Measurements from ENCODE around the gene BMF.

DNA sequence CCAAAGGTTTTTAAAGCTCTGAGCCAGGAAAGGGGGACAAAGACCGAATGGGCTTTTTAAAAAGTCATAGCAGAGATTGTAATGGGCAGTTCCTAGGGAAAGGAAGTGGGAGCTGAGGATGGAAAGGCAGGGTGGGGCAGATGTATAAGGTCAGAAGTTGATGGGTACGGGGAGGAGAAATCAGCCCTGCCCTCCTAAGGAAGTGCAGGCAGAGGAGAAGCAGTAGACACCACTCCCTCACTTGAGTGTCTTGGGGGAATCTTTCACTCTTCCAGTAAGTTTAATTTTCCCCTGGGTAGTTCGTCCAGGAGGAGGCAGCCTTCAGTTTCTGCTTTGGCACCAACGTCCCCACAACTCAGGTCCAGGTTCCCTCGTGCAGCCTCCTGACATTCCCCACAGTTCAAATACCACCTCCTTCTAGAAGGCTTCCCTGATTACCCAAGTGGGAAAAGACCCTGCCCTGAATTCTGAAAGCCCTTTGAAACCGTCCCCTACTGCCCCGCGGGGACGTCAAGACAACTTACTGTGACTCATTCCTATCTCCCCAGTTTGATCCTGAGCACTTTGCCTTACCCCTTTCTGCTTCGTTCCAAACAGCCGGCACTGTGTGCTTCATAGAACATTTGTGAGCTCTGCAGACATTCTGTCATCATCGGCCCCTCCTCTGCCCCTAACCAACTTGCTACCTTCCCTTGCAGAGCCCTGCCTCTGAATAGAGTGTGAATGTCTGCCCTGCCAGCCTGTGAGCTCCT lies 55.4 kb downstream of the BMF start:
- TF ChIP-seq, protein P1, sequence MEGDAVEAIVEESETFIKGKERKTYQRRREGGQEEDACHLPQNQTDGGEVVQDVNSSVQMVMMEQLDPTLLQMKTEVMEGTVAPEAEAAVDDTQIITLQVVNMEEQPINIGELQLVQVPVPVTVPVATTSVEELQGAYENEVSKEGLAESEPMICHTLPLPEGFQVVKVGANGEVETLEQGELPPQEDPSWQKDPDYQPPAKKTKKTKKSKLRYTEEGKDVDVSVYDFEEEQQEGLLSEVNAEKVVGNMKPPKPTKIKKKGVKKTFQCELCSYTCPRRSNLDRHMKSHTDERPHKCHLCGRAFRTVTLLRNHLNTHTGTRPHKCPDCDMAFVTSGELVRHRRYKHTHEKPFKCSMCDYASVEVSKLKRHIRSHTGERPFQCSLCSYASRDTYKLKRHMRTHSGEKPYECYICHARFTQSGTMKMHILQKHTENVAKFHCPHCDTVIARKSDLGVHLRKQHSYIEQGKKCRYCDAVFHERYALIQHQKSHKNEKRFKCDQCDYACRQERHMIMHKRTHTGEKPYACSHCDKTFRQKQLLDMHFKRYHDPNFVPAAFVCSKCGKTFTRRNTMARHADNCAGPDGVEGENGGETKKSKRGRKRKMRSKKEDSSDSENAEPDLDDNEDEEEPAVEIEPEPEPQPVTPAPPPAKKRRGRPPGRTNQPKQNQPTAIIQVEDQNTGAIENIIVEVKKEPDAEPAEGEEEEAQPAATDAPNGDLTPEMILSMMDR (IDR thresholded peaks at IDR 0.05; ENCODE audit: insufficient read depth, low read length, poor library complexity, severe bottlenecking) = no peak
- no peak for TF ChIP-seq EZH2phosphoT487 (conservative IDR thresholded peaks at IDR 0.05; ENCODE audit: low read length)

All from SU-DHL-6 (cell line).